ENCODE measurements around the gene TBC1D9B. TPM values are rescaled to one million over a fixed set of nuclear protein-coding genes. Genes with fewer than 3 reads are reported as not detected.

TBC1D9B gene
- polyA plus RNA-seq, 1 donor, result 83.0 TPM

DNA sequence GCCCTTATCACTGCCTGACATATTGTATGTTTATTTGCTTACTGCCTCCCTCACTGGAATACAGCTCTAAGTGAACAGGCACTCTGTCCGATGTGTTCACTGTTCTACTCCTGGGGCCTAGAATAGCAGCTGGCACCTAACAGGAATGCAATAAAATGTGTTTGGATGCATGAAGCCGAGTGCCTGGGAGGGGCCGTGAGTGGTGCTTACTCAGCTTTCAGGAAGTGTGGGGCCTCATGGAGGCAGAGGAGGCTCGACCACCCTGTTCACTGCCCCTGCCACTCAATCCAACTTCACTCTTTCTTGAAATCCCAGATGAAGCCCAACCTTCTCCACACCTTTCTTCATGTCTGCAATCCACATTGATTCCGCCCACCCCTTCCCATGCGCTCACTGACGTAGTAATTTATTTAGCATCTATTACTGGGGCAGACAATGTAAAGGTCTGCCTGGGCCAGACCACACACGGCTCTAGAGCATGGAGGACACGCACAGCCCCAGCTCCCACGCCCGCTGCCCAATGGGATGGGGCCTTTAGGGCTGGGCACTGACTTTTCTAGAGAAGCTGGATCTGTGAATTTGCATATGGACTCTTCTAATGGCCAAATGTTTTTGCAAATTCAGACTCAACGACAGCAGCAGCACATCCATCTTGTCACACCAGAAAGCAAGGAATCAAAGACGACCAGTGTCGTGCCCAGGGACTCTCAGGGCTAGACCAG lies 21.3 kb downstream of the TBC1D9B start:
- H3K4me1 ChIP-seq (ENCODE audit: control insufficient read depth, insufficient read depth, low read length), result no peaks in the 10 kb centered on the region
- peaks cover 7% of the 10 kb centered on the region for H3K9me3 ChIP-seq (ENCODE audit: control insufficient read depth, low read depth, low read length)
- H3K36me3 ChIP-seq (ENCODE audit: control insufficient read depth, insufficient read depth, low read length), result peaks cover 80% of the 10 kb centered on the region
- H3K27ac ChIP-seq (ENCODE audit: low read length), result no peak overlapping the region
- no peak for DNase-seq
- no peaks in the 10 kb centered on the region for H3K27me3 ChIP-seq (ENCODE audit: control insufficient read depth, insufficient read depth, low read length)
- H3K4me3 ChIP-seq (ENCODE audit: low read length), result no peak overlapping the region
- WGBS (ENCODE audit: insufficient coverage, low lambda C conversion rate), result 83% methylated on average over 3 of the region's 14 CpGs

DNA sequence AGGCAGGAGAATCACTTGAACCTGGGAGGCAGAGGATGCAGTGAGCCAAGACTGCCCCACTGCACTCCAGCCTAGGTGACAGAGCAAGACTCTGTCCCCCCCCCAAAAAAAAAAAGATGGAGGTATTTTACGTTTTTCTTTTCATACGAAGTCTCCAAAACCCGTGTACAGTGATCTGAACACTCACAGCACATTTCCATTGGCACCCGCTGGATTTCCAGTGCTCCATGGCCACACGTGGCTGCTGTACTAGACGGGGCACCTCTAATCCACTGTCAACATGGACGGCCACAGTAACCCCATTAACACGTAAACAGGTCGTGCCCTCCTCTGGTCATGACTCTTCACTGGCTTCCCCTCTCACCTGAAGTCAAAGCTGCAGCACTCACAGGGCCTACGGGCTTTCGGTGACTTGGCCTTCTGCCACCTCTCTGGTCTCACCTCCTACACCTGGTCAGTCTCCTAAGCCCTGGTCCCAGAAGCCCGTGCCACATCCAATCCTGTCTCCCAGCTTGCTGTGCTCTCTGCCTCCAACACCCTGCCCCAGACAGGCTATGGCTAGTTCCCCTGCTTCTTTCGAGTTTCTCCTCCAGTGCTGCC lies 22.1 kb downstream of the TBC1D9B start:
- no peak for DNase-seq
- no peak overlapping the region for H3K4me3 ChIP-seq (ENCODE audit: low read length)
- peaks cover 73% of the 10 kb centered on the region for H3K36me3 ChIP-seq (ENCODE audit: control insufficient read depth, insufficient read depth, low read length)
- H3K27me3 ChIP-seq (ENCODE audit: control insufficient read depth, insufficient read depth, low read length), result no peaks in the 10 kb centered on the region
- no peak overlapping the region for H3K27ac ChIP-seq (ENCODE audit: low read length)
- no peaks in the 10 kb centered on the region for H3K4me1 ChIP-seq (ENCODE audit: control insufficient read depth, insufficient read depth, low read length)
- WGBS (ENCODE audit: insufficient coverage, low lambda C conversion rate), result 100% methylated on average over 2 of the region's 13 CpGs
- peaks cover 7% of the 10 kb centered on the region for H3K9me3 ChIP-seq (ENCODE audit: control insufficient read depth, low read depth, low read length)

- WGBS (ENCODE audit: insufficient coverage, low lambda C conversion rate), result 90% methylated on average over 3 of the region's 3 CpGs
- H3K36me3 ChIP-seq (ENCODE audit: control insufficient read depth, insufficient read depth, low read length), result peaks cover 68% of the 10 kb centered on the region
- no peak for DNase-seq
These were observed 24.5 kb downstream of the TBC1D9B start for GRCh38 chr5:179883163-179883562.

GRCh38 chr5:179882338-179882737 lies 25.4 kb downstream of the TBC1D9B start:
- no peaks in the 10 kb centered on the region for H3K27me3 ChIP-seq (ENCODE audit: control insufficient read depth, insufficient read depth, low read length)
- no peaks in the 10 kb centered on the region for H3K4me1 ChIP-seq (ENCODE audit: control insufficient read depth, insufficient read depth, low read length)
- no peak for DNase-seq
- H3K27ac ChIP-seq (ENCODE audit: low read length), result no peak overlapping the region
- H3K36me3 ChIP-seq (ENCODE audit: control insufficient read depth, insufficient read depth, low read length), result peaks cover 67% of the 10 kb centered on the region
- H3K9me3 ChIP-seq (ENCODE audit: control insufficient read depth, low read depth, low read length), result peaks cover 7% of the 10 kb centered on the region
- WGBS (ENCODE audit: insufficient coverage, low lambda C conversion rate), result no CpG with 5 or more reads among the region's 4 CpGs
- H3K4me3 ChIP-seq (ENCODE audit: low read length), result no peak overlapping the region

More at GRCh38 chr5:179883163-179883562, 24.5 kb downstream of the TBC1D9B start:
- Histone ChIP-seq H3K27ac (ENCODE audit: low read length) (no peak overlapping the region), H3K4me1 (ENCODE audit: control insufficient read depth, insufficient read depth, low read length) (no peaks in the 10 kb centered on the region), H3K9me3 (ENCODE audit: control insufficient read depth, low read depth, low read length) (peaks cover 7% of the 10 kb centered on the region), H3K4me3 (ENCODE audit: low read length) (no peak overlapping the region), H3K27me3 (ENCODE audit: control insufficient read depth, insufficient read depth, low read length) (no peaks in the 10 kb centered on the region)

GRCh38 chr5:179880848-179881590 lies 26.7 kb downstream of the TBC1D9B start:
- H3K27ac ChIP-seq (ENCODE audit: low read length), result no peak overlapping the region
- H3K4me1 ChIP-seq (ENCODE audit: control insufficient read depth, insufficient read depth, low read length), result no peaks in the 10 kb centered on the region
- no CpG with 5 or more reads among the region's 25 CpGs for whole genome bisulfite sequencing (ENCODE audit: insufficient coverage, low lambda C conversion rate)
- no peaks in the 10 kb centered on the region for H3K27me3 ChIP-seq (ENCODE audit: control insufficient read depth, insufficient read depth, low read length)
- H3K4me3 ChIP-seq (ENCODE audit: low read length), result no peak overlapping the region
- DNase-seq, result no peak
- peaks cover 7% of the 10 kb centered on the region for H3K9me3 ChIP-seq (ENCODE audit: control insufficient read depth, low read depth, low read length)
- H3K36me3 ChIP-seq (ENCODE audit: control insufficient read depth, insufficient read depth, low read length), result peaks cover 61% of the 10 kb centered on the region

DNA sequence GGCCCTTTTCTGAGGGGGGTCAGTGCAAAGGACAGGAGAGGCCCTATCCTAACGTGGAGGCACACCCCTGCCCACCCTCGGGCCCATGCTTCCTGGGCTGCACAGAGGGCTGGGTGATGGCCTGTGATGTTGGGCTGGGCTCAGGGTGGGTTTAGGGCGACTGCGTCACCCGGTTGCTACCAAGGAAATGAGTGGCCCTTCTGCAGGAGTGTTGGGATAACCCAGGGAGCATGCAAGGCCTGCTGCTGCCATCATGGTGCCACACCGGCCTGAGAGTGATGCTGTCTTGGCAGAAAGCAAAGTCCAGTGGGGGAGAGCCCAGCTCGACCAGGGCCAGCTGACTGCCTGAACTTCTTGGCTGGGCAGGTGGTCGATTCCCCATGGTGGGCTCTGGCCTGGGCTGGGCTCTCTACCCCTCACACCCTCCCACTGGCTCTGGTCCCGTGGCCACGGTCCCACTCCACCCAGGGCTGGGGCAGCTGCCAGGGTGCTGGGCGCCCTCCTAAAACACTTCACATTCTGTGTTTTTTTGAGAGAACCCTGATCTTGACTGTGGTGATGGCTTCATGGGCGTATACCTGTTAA lies 27.5 kb downstream of the TBC1D9B start:
- Histone ChIP-seq H3K27ac (ENCODE audit: low read length) (no peak overlapping the region), H3K36me3 (ENCODE audit: control insufficient read depth, insufficient read depth, low read length) (peaks cover 60% of the 10 kb centered on the region), H3K4me3 (ENCODE audit: low read length) (no peak overlapping the region), H3K4me1 (ENCODE audit: control insufficient read depth, insufficient read depth, low read length) (no peaks in the 10 kb centered on the region), H3K9me3 (ENCODE audit: control insufficient read depth, low read depth, low read length) (peaks cover 7% of the 10 kb centered on the region), H3K27me3 (ENCODE audit: control insufficient read depth, insufficient read depth, low read length) (no peaks in the 10 kb centered on the region)
- 100% methylated on average over 1 of the region's 12 CpGs for WGBS (ENCODE audit: insufficient coverage, low lambda C conversion rate)
- no peak for DNase-seq

GRCh38 chr5:179879690-179880010 lies 28.0 kb downstream of the TBC1D9B start:
- H3K27ac ChIP-seq (ENCODE audit: low read length), result no peak overlapping the region
- DNase-seq, result no peak
- no peak overlapping the region for H3K4me3 ChIP-seq (ENCODE audit: low read length)
- no CpG with 5 or more reads among the region's 13 CpGs for WGBS (ENCODE audit: insufficient coverage, low lambda C conversion rate)
- H3K36me3 ChIP-seq (ENCODE audit: control insufficient read depth, insufficient read depth, low read length), result peaks cover 60% of the 10 kb centered on the region
- H3K9me3 ChIP-seq (ENCODE audit: control insufficient read depth, low read depth, low read length), result peaks cover 7% of the 10 kb centered on the region
- no peaks in the 10 kb centered on the region for H3K4me1 ChIP-seq (ENCODE audit: control insufficient read depth, insufficient read depth, low read length)
- no peaks in the 10 kb centered on the region for H3K27me3 ChIP-seq (ENCODE audit: control insufficient read depth, insufficient read depth, low read length)

DNA sequence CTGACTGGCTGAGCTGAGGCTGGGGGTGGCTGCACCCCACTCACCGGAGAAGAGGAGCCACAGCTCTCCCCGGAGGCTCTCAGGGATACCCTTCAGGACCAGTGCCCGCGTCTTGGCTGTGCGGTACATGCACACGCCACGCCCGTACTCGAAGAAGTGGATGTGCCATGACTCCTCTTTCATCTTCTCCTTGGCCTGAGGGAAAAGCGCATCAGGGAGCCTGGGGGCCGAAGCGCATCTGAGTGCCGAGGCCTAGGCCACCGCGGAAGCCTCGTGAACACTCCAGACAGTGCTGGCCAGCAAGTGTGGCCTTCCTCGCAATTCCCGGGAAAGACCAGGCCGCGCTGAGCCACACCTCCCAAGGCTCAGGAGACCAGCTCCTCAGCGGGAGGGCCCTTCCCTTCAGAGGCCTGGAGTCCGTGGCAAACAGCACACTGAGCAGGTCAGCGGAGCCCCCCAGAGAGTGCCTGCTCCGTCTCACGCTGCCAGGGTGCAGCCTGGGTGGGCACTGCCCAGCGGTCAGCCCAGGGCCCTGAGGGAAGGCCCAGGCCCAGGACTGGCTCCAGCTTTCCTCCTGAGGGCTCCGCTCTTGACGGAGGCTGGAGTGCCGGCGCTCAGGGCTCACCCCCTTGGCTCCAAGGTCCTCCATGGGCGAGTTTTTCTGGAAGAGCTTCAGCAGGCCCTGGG lies 28.6 kb downstream of the TBC1D9B start:
- H3K9me3 ChIP-seq (ENCODE audit: control insufficient read depth, low read depth, low read length), result peaks cover 7% of the 10 kb centered on the region
- H3K4me1 ChIP-seq (ENCODE audit: control insufficient read depth, insufficient read depth, low read length), result no peaks in the 10 kb centered on the region
- H3K36me3 ChIP-seq (ENCODE audit: control insufficient read depth, insufficient read depth, low read length), result peaks cover 60% of the 10 kb centered on the region
- WGBS (ENCODE audit: insufficient coverage, low lambda C conversion rate), result no CpG with 5 or more reads among the region's 31 CpGs
- H3K4me3 ChIP-seq (ENCODE audit: low read length), result no peak overlapping the region
- no peaks in the 10 kb centered on the region for H3K27me3 ChIP-seq (ENCODE audit: control insufficient read depth, insufficient read depth, low read length)
- no peak for DNase-seq
- H3K27ac ChIP-seq (ENCODE audit: low read length), result no peak overlapping the region

DNA sequence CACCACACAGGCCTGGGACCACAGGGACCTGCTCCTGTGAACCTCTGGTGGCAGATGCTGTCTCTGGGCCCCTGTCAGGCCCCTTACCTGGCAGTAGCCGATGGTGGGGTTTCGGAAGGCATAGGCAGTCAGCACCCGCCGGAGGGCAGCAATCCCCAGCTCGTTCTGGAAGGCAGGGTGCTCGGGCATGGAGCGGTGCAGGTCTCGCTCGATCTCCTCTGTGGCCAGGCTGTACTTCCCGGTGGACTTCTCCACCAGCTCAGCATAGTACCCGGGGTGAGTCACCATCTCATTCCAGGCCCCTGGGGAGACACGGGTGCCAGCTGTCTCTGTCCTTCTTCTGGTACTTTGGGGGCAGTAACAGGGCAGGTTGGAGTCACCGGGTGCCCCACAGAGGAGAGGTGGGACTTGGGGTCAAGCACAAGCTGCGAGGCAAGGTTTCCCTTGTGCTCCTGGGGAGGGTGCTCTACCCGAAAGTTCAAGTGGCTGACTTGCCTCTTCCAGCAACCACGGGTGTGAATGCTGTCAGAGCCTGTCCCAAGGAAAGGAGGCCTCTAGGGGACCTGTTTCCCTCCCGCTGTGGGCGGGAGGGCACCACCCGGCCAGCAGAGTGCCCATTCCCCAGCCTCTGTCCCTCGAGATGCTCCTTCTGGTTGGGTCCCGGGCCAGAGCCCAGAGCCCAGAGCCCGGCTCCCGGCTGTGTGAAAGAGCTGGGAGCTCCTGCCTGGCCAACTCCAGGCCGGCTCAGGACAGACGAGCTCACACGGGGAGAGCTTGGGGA lies 29.3 kb downstream of the TBC1D9B start:
- DNase-seq, result no peak
- H3K27ac ChIP-seq (ENCODE audit: low read length), result no peak overlapping the region
- no peaks in the 10 kb centered on the region for H3K4me1 ChIP-seq (ENCODE audit: control insufficient read depth, insufficient read depth, low read length)
- H3K27me3 ChIP-seq (ENCODE audit: control insufficient read depth, insufficient read depth, low read length), result no peaks in the 10 kb centered on the region
- no peak overlapping the region for H3K4me3 ChIP-seq (ENCODE audit: low read length)
- H3K36me3 ChIP-seq (ENCODE audit: control insufficient read depth, insufficient read depth, low read length), result peaks cover 60% of the 10 kb centered on the region
- no CpG with 5 or more reads among the region's 26 CpGs for WGBS (ENCODE audit: insufficient coverage, low lambda C conversion rate)
- H3K9me3 ChIP-seq (ENCODE audit: control insufficient read depth, low read depth, low read length), result peaks cover 7% of the 10 kb centered on the region
